Stimulated activated naive CD8-positive, alpha-beta T cell treated with anti-CD3 and anti-CD28 coated beads, Interleukin-15, amount 100 ng/mL, for 72 hours (primary cell): Measurements from ENCODE around the gene TMCC1.

ENCODE experiments used
- ATAC-seq: fragments of 150-1000 bp; cut with Tn5 transposase; 2 replicates; pipeline ENCODE4 v1.10.0; 2021; ENCODE audit warnings: mild to moderate bottlenecking, moderate library complexity
- DNase-seq, 2 donors: peaks; one replicate each; pipeline ENCODE4 v3.0.0; 2021 to 2022
- H3K27ac Mint-ChIP-seq, 2 donors: one replicate each; pipeline ENCODE4 v1.8.0; 2022; ENCODE audit warnings: mild to moderate bottlenecking in 2 of 2, mixed read lengths in 2 of 2, moderate library complexity in 2 of 2
- H3K27me3 Mint-ChIP-seq: one replicate; pipeline ENCODE4 v1.8.0; 2022; ENCODE audit warnings: mixed read lengths
- H3K4me1 Mint-ChIP-seq: one replicate; pipeline ENCODE4 v1.8.0; 2022; ENCODE audit warnings: mild to moderate bottlenecking, mixed read lengths
- H3K4me3 Mint-ChIP-seq, 2 donors: one replicate each; pipeline ENCODE4 v1.8.0; 2022; ENCODE audit warnings: mild to moderate bottlenecking in 2 of 2, mixed read lengths in 2 of 2, moderate library complexity in 1 of 2
- H3K9me3 Mint-ChIP-seq, 2 donors: one replicate each; pipeline ENCODE4 v1.8.0; 2022; ENCODE audit warnings: mixed read lengths in 2 of 2

TMCC1 gene

GRCh38 chr3:129602309-129602708 lies 291.2 kb downstream of the TMCC1 start:
- Mint-ChIP-seq H3K27me3 (peaks cover 66% of the 10 kb centered on the region), H3K4me1 (peaks cover 14% of the 10 kb centered on the region), H3K4me3 (no peak overlapping the region), H3K9me3 (no peaks in the 10 kb centered on the region), H3K27ac (no peak overlapping the region)
- no peak for ATAC-seq
- no peak for DNase-seq

GRCh38 chr3:129601713-129602112 lies 291.8 kb downstream of the TMCC1 start:
- peaks cover 64% of the 10 kb centered on the region for H3K27me3 Mint-ChIP-seq

GRCh38 chr3:129600348-129600747 lies 293.2 kb downstream of the TMCC1 start:
- Mint-ChIP-seq H3K9me3 (no peaks in the 10 kb centered on the region), H3K4me1 (peaks cover under 1% of the 10 kb centered on the region), H3K27me3 (peaks cover 66% of the 10 kb centered on the region), H3K4me3 (no peak overlapping the region), H3K27ac (no peak overlapping the region)
- ATAC-seq (no peak), DNase-seq (no peak)

More at GRCh38 chr3:129601713-129602112, 291.8 kb downstream of the TMCC1 start:
- no peaks in the 10 kb centered on the region for H3K9me3 Mint-ChIP-seq
- no peak overlapping the region for H3K27ac Mint-ChIP-seq
- ATAC-seq (no peak), DNase-seq (no peak)
- peaks cover 8% of the 10 kb centered on the region for H3K4me1 Mint-ChIP-seq
- H3K4me3 Mint-ChIP-seq = no peak overlapping the region

- peaks cover 67% of the 10 kb centered on the region for H3K27me3 Mint-ChIP-seq
- ATAC-seq (no peak), DNase-seq (no peak)
- no peak overlapping the region for H3K4me3 Mint-ChIP-seq
- H3K27ac Mint-ChIP-seq = no peak overlapping the region
- H3K9me3 Mint-ChIP-seq = no peaks in the 10 kb centered on the region
- peaks cover 6% of the 10 kb centered on the region for H3K4me1 Mint-ChIP-seq
Measured at GRCh38 chr3:129599607-129600006, 293.9 kb downstream of the TMCC1 start.

- H3K4me3 Mint-ChIP-seq = no peak overlapping the region
- peaks cover 67% of the 10 kb centered on the region for H3K27me3 Mint-ChIP-seq
- no peak for ATAC-seq
Measured at GRCh38 chr3:129599073-129599472, 294.4 kb downstream of the TMCC1 start.

GRCh38 chr3:129598484-129598883 lies 295.0 kb downstream of the TMCC1 start:
- no peak overlapping the region for H3K4me3 Mint-ChIP-seq
- ATAC-seq (no peak), DNase-seq (no peak)
- H3K9me3 Mint-ChIP-seq = no peaks in the 10 kb centered on the region
- H3K27ac Mint-ChIP-seq = no peak overlapping the region
- peaks cover 68% of the 10 kb centered on the region for H3K27me3 Mint-ChIP-seq
- peaks cover 17% of the 10 kb centered on the region for H3K4me1 Mint-ChIP-seq

More at GRCh38 chr3:129599073-129599472, 294.4 kb downstream of the TMCC1 start:
- DNase-seq = no peak
- no peaks in the 10 kb centered on the region for H3K9me3 Mint-ChIP-seq
- no peak overlapping the region for H3K27ac Mint-ChIP-seq
- H3K4me1 Mint-ChIP-seq = peaks cover 11% of the 10 kb centered on the region

- Mint-ChIP-seq H3K9me3 (no peaks in the 10 kb centered on the region), H3K4me1 (peaks cover 22% of the 10 kb centered on the region), H3K4me3 (no peak overlapping the region), H3K27me3 (peaks cover 73% of the 10 kb centered on the region), H3K27ac (no peak overlapping the region)
- no peak for DNase-seq
- no peak for ATAC-seq
Measured at GRCh38 chr3:129598000-129598381, 295.5 kb downstream of the TMCC1 start.
